Heart left ventricle (tissue), 13 donors: ENCODE results near the gene QSOX1.

Source experiments
- POLR2A ChIP-seq, 2 donors: fragments of 450-650 bp; IDR thresholded peaks; one replicate each; pipeline ENCODE4 v1.6.1; 2017; ENCODE audit warnings: antibody characterized with exemption in 2 of 2, mild to moderate bottlenecking in 2 of 2, moderate library complexity in 2 of 2
- TF ChIP-seq, protein P1 (sequence below), 12 donors: fragments of 200-600 bp; sonication (generic) in 4 of 12; IDR thresholded peaks; one replicate each; pipeline versions ENCODE4 v1.5.0 to v1.8.0; 2018 to 2022; ENCODE audit warnings: antibody characterized with exemption in 12 of 12, mild to moderate bottlenecking in 5 of 12
- donor health status: ischemic (EF 13 %, LVEDD 7.1; RV severe dilation, severe dysfunction).
- donor health status: DM: no; HTN: yes; CAD: no.
- donor health status: DM: no; HTN: no; CAD: no.
- donor health status: ischemic (EF 25% LVEDD 6.9; RV normal size, moderate dysfunction).
- donor health status: ischemic (EF 25% LVEDD 5.7; RV mildly dilated, moderate dysfunction).
- donor health status: ischemic (EF 35%, LVEDD 5.7; RV mildly dilated, moderate dysfunction).
- donor health status: nonischemic (EF 11% LVEDD 7.7; RV severe dilation, severe dysfunction).
- donor health status: DM: yes; HTN: yes; CAD: no.
- donor health status: PGD.
- donor health status: ischemic (EF 29% LVEDD 5.4; RV normal size, mild dysfunction).
- donor health status: nonischemic (EF 23%, LVEDD 6.1; RV moderate dilation, normal function).

DNA sequence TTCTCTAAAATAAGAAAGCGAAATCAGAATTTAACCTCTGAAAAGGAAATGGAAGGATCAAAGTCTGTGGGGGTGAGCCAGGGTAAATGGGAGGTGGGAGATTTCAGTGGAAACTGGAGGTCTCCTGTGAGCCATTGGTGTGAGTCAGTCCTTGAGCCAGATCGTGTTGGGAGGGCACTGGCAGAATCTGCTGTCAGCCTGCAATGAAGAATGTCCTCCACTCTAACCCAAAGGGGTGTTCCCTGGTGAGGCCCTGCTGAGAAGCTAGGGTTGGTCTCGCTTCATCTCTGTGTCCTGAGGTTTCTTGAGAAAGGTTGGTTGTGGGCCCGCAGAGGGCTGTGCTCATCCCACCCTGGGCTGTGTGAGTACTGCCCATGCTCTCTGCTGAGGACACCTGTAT lies 2.4 kb downstream of the QSOX1 start:
- TF ChIP-seq, protein P1, sequence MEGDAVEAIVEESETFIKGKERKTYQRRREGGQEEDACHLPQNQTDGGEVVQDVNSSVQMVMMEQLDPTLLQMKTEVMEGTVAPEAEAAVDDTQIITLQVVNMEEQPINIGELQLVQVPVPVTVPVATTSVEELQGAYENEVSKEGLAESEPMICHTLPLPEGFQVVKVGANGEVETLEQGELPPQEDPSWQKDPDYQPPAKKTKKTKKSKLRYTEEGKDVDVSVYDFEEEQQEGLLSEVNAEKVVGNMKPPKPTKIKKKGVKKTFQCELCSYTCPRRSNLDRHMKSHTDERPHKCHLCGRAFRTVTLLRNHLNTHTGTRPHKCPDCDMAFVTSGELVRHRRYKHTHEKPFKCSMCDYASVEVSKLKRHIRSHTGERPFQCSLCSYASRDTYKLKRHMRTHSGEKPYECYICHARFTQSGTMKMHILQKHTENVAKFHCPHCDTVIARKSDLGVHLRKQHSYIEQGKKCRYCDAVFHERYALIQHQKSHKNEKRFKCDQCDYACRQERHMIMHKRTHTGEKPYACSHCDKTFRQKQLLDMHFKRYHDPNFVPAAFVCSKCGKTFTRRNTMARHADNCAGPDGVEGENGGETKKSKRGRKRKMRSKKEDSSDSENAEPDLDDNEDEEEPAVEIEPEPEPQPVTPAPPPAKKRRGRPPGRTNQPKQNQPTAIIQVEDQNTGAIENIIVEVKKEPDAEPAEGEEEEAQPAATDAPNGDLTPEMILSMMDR (IDR thresholded peaks at IDR 0.05) = no peak
- TF ChIP-seq POLR2A (IDR thresholded peaks at IDR 0.05) = no peak
